Calu3 (cell line): ENCODE measurements around the gene FXYD1. TPM values are rescaled to one million over a fixed set of nuclear protein-coding genes. Genes with fewer than 3 reads are reported as not detected.

Experiments
- BruUV-seq: library from RNA; stranded (reverse); fragments of 400-500 nt; replicated peaks from 2 replicates; lab custom pipeline; 2021; lab: Mats Ljungman, UMichigan
- CTCF ChIA-PET: fragments of 300-600 bp; sonication (Branson Sonifier 250); formaldehyde crosslinking; loops from one replicate; lab custom pipeline; 2022; ENCODE audit warnings: antibody characterized with exemption; lab: Charles Lee
- DNase-seq: peaks from one replicate; pipeline ENCODE4 v3.0.0; 2022
- H3K27ac Mint-ChIP-seq: one replicate; pipeline ENCODE4 v1.8.0; 2022; ENCODE audit warnings: mixed read lengths; ENCODE audit not compliant: unreplicated experiment
- H3K27me3 Mint-ChIP-seq: one replicate; pipeline ENCODE4 v1.8.0; 2022; ENCODE audit warnings: mixed read lengths; ENCODE audit not compliant: unreplicated experiment
- H3K36me3 Mint-ChIP-seq: one replicate; pipeline ENCODE4 v1.8.0; 2022; ENCODE audit warnings: mild to moderate bottlenecking, moderate library complexity, mixed read lengths; ENCODE audit not compliant: insufficient read depth, unreplicated experiment
- H3K4me1 Mint-ChIP-seq: one replicate; pipeline ENCODE4 v1.8.0; 2022; ENCODE audit warnings: mild to moderate bottlenecking, low read depth, mixed read lengths; ENCODE audit not compliant: unreplicated experiment
- H3K4me3 Mint-ChIP-seq: one replicate; pipeline ENCODE4 v1.8.0; 2022; ENCODE audit warnings: mild to moderate bottlenecking, low read depth, moderate library complexity, mixed read lengths; ENCODE audit not compliant: unreplicated experiment
- H3K9me3 Mint-ChIP-seq: one replicate; pipeline ENCODE4 v1.8.0; 2022; ENCODE audit warnings: low read depth, mixed read lengths; ENCODE audit not compliant: unreplicated experiment
- intact Hi-C: fragments of 100-400 bp; cut with micrococcal nuclease; formaldehyde crosslinking; loops from one replicate; pipeline ENCODE4 v1.10.0; 2022; ENCODE audit not compliant: unreplicated experiment
- total RNA-seq: library from RNA; stranded (reverse); gene quantifications from 2 replicates; pipeline ENCODE4 v1.2.3, GENCODE V29; 2022
- TF ChIP-seq, protein P1 (sequence below): fragments of 200-600 bp; IDR thresholded peaks from one replicate; pipeline ENCODE4 v1.8.0; 2022; ENCODE audit warnings: antibody characterized with exemption; ENCODE audit not compliant: unreplicated experiment

FXYD1 gene
- total RNA-seq, 1 experiment from 2014 or later = 1.6 TPM

DNA sequence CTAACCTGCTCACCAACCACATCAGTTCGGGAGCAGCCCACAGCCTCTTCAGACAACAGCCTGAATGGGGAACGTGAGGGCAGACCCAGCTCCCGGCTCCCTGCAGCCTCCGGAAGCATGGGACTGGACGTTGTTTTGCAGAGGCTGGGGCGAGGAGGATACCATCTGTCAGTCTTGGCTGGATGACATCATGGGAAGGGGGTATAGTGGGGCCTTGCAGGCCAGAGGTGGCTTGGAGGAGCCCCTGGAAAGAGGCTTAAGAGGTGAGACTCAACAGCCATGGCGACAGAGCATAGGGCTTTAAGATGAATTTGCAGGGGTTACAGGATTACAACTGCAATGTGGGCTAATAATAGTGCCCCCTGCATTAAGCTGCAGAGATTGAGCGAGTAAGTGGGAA lies 21.5 kb upstream of the FXYD1 start:
- TF ChIP-seq, protein P1, sequence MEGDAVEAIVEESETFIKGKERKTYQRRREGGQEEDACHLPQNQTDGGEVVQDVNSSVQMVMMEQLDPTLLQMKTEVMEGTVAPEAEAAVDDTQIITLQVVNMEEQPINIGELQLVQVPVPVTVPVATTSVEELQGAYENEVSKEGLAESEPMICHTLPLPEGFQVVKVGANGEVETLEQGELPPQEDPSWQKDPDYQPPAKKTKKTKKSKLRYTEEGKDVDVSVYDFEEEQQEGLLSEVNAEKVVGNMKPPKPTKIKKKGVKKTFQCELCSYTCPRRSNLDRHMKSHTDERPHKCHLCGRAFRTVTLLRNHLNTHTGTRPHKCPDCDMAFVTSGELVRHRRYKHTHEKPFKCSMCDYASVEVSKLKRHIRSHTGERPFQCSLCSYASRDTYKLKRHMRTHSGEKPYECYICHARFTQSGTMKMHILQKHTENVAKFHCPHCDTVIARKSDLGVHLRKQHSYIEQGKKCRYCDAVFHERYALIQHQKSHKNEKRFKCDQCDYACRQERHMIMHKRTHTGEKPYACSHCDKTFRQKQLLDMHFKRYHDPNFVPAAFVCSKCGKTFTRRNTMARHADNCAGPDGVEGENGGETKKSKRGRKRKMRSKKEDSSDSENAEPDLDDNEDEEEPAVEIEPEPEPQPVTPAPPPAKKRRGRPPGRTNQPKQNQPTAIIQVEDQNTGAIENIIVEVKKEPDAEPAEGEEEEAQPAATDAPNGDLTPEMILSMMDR = no peak
- Mint-ChIP-seq H3K9me3 (no peaks in the 10 kb centered on the region), H3K4me3 (peak overlapping the region; percentile 74), H3K27me3 (no peaks in the 10 kb centered on the region), H3K27ac (peak overlapping the region; percentile 53), H3K4me1 (peaks cover 64% of the 10 kb centered on the region), H3K36me3 (peaks cover 53% of the 10 kb centered on the region)
- no TSS peak for BruUV-seq
- intact Hi-C loops = no loop called here
- DNase-seq = no peak
- CTCF ChIA-PET = interaction anchor here (0.6 to 2.5 kb wide), 7 partner anchors 10 to 514 kb away, joined by 3 to 14 read pairs (median 5); no protein-coding TSS in a partner anchor

DNA sequence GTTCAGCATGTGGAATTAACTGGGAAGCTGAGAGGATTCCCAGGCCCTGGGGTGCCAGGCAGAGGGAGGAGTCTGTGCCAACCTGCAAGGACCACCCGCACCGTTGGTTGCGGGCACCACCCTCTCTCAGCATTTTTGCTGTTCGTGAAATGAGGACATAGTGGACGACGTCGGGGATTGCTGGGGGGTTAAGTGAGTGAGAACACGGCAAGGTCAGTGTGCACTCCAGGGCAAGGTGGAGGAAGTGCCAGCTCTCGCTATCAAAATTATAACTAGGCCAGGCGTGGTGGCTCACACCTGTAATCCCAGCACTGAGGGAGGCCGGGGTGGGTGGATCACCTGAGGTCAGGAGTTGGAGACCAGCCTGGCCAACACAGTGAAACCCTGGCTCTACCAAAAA lies 20.8 kb upstream of the FXYD1 start:
- H3K27ac Mint-ChIP-seq = no peak overlapping the region
- no TSS peak for BruUV-seq
- TF ChIP-seq, protein P1 = no peak
- H3K9me3 Mint-ChIP-seq = no peaks in the 10 kb centered on the region
- CTCF ChIA-PET = interaction anchor here (0.7 to 2.5 kb wide), 4 partner anchors 10 to 32 kb away, joined by 3 to 11 read pairs (median 5); no protein-coding TSS in a partner anchor
- peaks cover 53% of the 10 kb centered on the region for H3K36me3 Mint-ChIP-seq
- intact Hi-C loops = no loop called here
- H3K4me3 Mint-ChIP-seq = peak overlapping the region; percentile 74
- DNase-seq = no peak
- H3K27me3 Mint-ChIP-seq = no peaks in the 10 kb centered on the region
- H3K4me1 Mint-ChIP-seq = peaks cover 64% of the 10 kb centered on the region

- no peaks in the 10 kb centered on the region for H3K9me3 Mint-ChIP-seq
- BruUV-seq = no TSS peak
- peaks cover 53% of the 10 kb centered on the region for H3K36me3 Mint-ChIP-seq
- CTCF ChIA-PET = interaction anchor here (0.5 to 1.0 kb wide), 5 partner anchors 17 to 115 kb away, joined by 3 to 5 read pairs (median 4); no protein-coding TSS in a partner anchor
- TF ChIP-seq, protein P1 = no peak
- peak overlapping the region; percentile 74 for H3K4me3 Mint-ChIP-seq
- intact Hi-C loops = no loop called here
- H3K27ac Mint-ChIP-seq = no peak overlapping the region
- peaks cover 66% of the 10 kb centered on the region for H3K4me1 Mint-ChIP-seq
- DNase-seq = no peak
- H3K27me3 Mint-ChIP-seq = no peaks in the 10 kb centered on the region
Observed at GRCh38 chr19:35118268-35119020, 20.2 kb upstream of the FXYD1 start.

DNA sequence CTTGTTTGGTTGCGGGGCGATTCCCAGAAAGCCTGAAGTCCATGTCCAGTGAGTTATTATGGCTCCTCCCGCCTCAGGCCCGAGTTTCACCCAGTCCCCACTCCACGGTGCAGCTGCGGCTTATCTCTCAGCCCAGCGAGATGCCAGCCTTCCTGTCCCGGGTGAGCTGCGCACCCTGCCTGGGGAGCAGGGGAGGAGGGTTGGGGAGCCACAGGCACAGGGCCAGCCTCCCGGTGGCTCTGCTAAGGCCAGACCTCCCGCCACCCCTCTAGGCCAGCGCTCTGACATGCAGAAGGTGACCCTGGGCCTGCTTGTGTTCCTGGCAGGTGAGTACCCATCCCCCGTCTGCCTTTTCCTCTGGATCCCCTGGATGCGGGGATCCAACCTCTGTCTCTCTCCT lies 19.5 kb upstream of the FXYD1 start:
- CTCF ChIA-PET = interaction anchor here (0.5 kb wide), 1 partner anchor 29 kb away, joined by 4 read pairs; no protein-coding TSS in a partner anchor
- peaks cover 60% of the 10 kb centered on the region for H3K36me3 Mint-ChIP-seq
- intact Hi-C loops = no loop called here
- no peaks in the 10 kb centered on the region for H3K9me3 Mint-ChIP-seq
- H3K27me3 Mint-ChIP-seq = no peaks in the 10 kb centered on the region
- TF ChIP-seq, protein P1 = no peak
- H3K4me3 Mint-ChIP-seq = no peak overlapping the region
- no peak for DNase-seq
- no TSS peak for BruUV-seq
- peak overlapping the region; percentile 21 for H3K27ac Mint-ChIP-seq
- H3K4me1 Mint-ChIP-seq = peaks cover 73% of the 10 kb centered on the region
